HepG2 (cell line): Measurements from ENCODE around the gene TDRD9. TPM values are rescaled to one million over a fixed set of nuclear protein-coding genes. Genes with fewer than 3 reads are reported as not detected.

Source experiments
- ATAC-seq: fragments of 200-7000 bp; cut with Tn5 transposase; 3 replicates; pipeline ENCODE4 v1.9.1; 2020; ENCODE audit warnings: mild to moderate bottlenecking, moderate library complexity
- BruUV-seq: library from RNA; stranded (reverse); fragments of 400-500 nt; replicated peaks from 2 replicates; lab custom pipeline; 2021; lab: Mats Ljungman, UMichigan
- CTCF ChIA-PET: fragments of 300-600 bp; formaldehyde crosslinking; extraction: SDS; loops from one replicate; lab custom pipeline; 2021; ENCODE audit warnings: low total read pairs, inconsistent platforms, low intra/inter-chr PET ratio; lab: Yijun Ruan, JAX
- POLR2A ChIA-PET: fragments of 350-600 bp; sonication (Branson Sonifier 250); formaldehyde crosslinking; loops from one replicate; lab custom pipeline; 2020; ENCODE audit warnings: antibody characterized with exemption, inconsistent platforms; lab: Yijun Ruan, JAX
- DNase-seq: peaks from one replicate; pipeline ENCODE4 v3.0.0-alpha.2; 2015; ENCODE audit warnings: low spot score
- FAIRE-seq: peaks from 3 replicates; lab custom pipeline; 2011; peaks lifted over from hg19 to GRCh38; lab: Jason Lieb, UNC
- H2AFZ ChIP-seq: one replicate; pipeline ENCODE4 v1.6.1; 2011; ENCODE audit warnings: low read length, inconsistent platforms
- H3K27ac ChIP-seq: fragments of 300-600 bp; 3 replicates; pipeline ENCODE4 v1.8.0; 2011; ENCODE audit warnings: mixed run types, mild to moderate bottlenecking, mixed read lengths, low read length, inconsistent platforms; ENCODE audit not compliant: insufficient read depth; ENCODE audit errors: extremely low read length
- H3K27me3 ChIP-seq, 2 experiments: fragments of 200-600 bp in 1 of 2; 2 replicates in 1 of 2; 3 replicates in 1 of 2; pipeline versions ENCODE4 v1.6.0 to v1.8.0; 2011; ENCODE audit warnings: low read length in 2 of 2, mild to moderate bottlenecking in 2 of 2, moderate library complexity in 2 of 2, inconsistent platforms in 1 of 2; ENCODE audit not compliant: insufficient read depth in 2 of 2, control insufficient read depth in 1 of 2
- H3K36me3 ChIP-seq, 2 experiments: fragments of 200-600 bp in 1 of 2; replicated peaks in 1 of 2; 2 replicates in 1 of 2; 3 replicates in 1 of 2; pipeline versions ENCODE4 v1.5.1 to v1.8.0; 2011; ENCODE audit warnings: low read length in 2 of 2, inconsistent platforms in 1 of 2; ENCODE audit not compliant: insufficient read depth in 2 of 2, control insufficient read depth in 1 of 2
- H3K4me1 ChIP-seq: 2 replicates; pipeline ENCODE4 v1.5.1; 2012; ENCODE audit warnings: low read length, inconsistent platforms; ENCODE audit not compliant: insufficient read depth
- H3K4me2 ChIP-seq: 2 replicates; pipeline ENCODE4 v1.6.0; 2011; ENCODE audit warnings: low read depth, low read length, inconsistent platforms
- H3K4me3 ChIP-seq, 3 experiments: fragments of 200-600 bp in 1 of 3; sonication (generic), shearing (Covaris generic) in 1 of 3; replicated peaks in 1 of 3; 2 replicates each; pipeline ENCODE4 v1.5.1; 2011 to 2016; ENCODE audit warnings: low read length in 3 of 3, inconsistent platforms in 2 of 3, low read depth in 2 of 3, mild to moderate bottlenecking in 2 of 3, control low read depth in 1 of 3, mixed read lengths in 1 of 3; ENCODE audit not compliant: insufficient read depth in 1 of 3
- H3K79me2 ChIP-seq: one replicate; pipeline ENCODE4 v1.6.1; 2011; ENCODE audit warnings: low read length, inconsistent platforms; ENCODE audit not compliant: insufficient read depth
- H3K9ac ChIP-seq: 2 replicates; pipeline ENCODE4 v1.6.0; 2011; ENCODE audit warnings: mild to moderate bottlenecking, low read depth, low read length, inconsistent platforms; ENCODE audit not compliant: insufficient read depth
- H3K9me3 ChIP-seq: 2 replicates; pipeline ENCODE4 v1.5.1; 2012; ENCODE audit warnings: mild to moderate bottlenecking, low read length
- H4K20me1 ChIP-seq: 2 replicates; pipeline ENCODE4 v1.6.0; 2011; ENCODE audit warnings: inconsistent platforms, mild to moderate bottlenecking, low read length, moderate library complexity; ENCODE audit not compliant: insufficient read depth
- ATF7 ChIP-seq, 2 experiments: fragments of 450-650 bp in 1 of 2; sonication (generic) in 1 of 2; formaldehyde crosslinking in 1 of 2; IDR thresholded peaks; 2 replicates each; pipeline versions ENCODE4 v1.4.0 to v1.6.1; 2016 to 2020; ENCODE audit warnings: antibody characterized with exemption in 1 of 2, mild to moderate bottlenecking in 1 of 2, missing genetic modification reagents in 1 of 2
- DMAP1 ChIP-seq: IDR thresholded peaks from 2 replicates; pipeline ENCODE4 v1.6.1; 2016
- GFI1 ChIP-seq: sonication (generic); formaldehyde crosslinking; IDR thresholded peaks from 2 replicates; pipeline ENCODE4 v1.5.0; 2020; ENCODE audit warnings: missing genetic modification reagents, mild to moderate bottlenecking, borderline replicate concordance
- MAFF ChIP-seq: IDR thresholded peaks from 2 replicates; pipeline ENCODE4 v1.6.1; 2011; ENCODE audit warnings: low read depth, low read length, improper control_type of control experiment
- MAFK ChIP-seq, 2 experiments: IDR thresholded peaks in 1 of 2; conservative IDR thresholded peaks in 1 of 2; 2 replicates each; pipeline ENCODE4 v1.6.1; 2011; ENCODE audit warnings: improper control_type of control experiment in 2 of 2, low read length in 2 of 2
- NRL ChIP-seq: sonication (generic); formaldehyde crosslinking; IDR thresholded peaks from 2 replicates; pipeline ENCODE4 v1.5.0; 2020; ENCODE audit warnings: missing genetic modification reagents, mild to moderate bottlenecking, moderate library complexity, borderline replicate concordance
- ZFAT ChIP-seq: sonication (generic); formaldehyde crosslinking; conservative IDR thresholded peaks from 2 replicates; pipeline ENCODE4 v1.8.1; 2023; ENCODE audit warnings: missing genetic modification reagents, inconsistent platforms
- ZNF501 ChIP-seq: sonication (generic); formaldehyde crosslinking; IDR thresholded peaks from 2 replicates; pipeline ENCODE4 v1.5.1; 2020; ENCODE audit warnings: mild to moderate bottlenecking, moderate library complexity, missing genetic modification reagents
- WGBS: methylation state at CpG from one replicate; pipeline ENCODE4 v1.1.6; 2017; ENCODE audit warnings: low lambda C conversion rate; 5-methylcytosine and 5-hydroxymethylcytosine counted together
- in situ Hi-C: cut with HindIII; loops from 2 replicates; pipeline ENCODE4 v1.10.0; 2017; ENCODE audit warnings: low pct_unique_long_range_greater_than_20kb; ENCODE audit not compliant: extremely low pct_ligation_motif_present
- intact Hi-C: fragments of 100-400 bp; cut with micrococcal nuclease; formaldehyde crosslinking; loops from one replicate; pipeline ENCODE4 v1.10.0; 2022; ENCODE audit not compliant: unreplicated experiment
- polyA plus RNA-seq, 8 experiments: library from polyadenylated mRNA; depleted of rRNA in 3 of 8; stranded (reverse) in 7 of 8; unstranded in 1 of 8; fragments of >200 nt; fragmentation: Illumina TruSeq in 4 of 8; extraction: Trizol in 4 of 8; gene quantifications; 2 replicates each; pipeline versions ENCODE4 v1.2.1 to v1.2.3, GENCODE V29; 2011 to 2016; ENCODE audit warnings: low read depth in 4 of 8, missing spikeins in 1 of 8, mixed read lengths in 1 of 8; ENCODE audit not compliant: insufficient read depth in 1 of 8
- total RNA-seq, 5 experiments: library from RNA; depleted of rRNA; stranded (reverse); fragments of >200 nt; fragmentation: Illumina TruSeq; extraction: Trizol; gene quantifications; 2 replicates each; pipeline ENCODE4 v1.2.3, GENCODE V29; 2016; ENCODE audit warnings: low read depth in 1 of 5
- TF ChIP-seq, protein P1 (sequence below): sonication (generic); formaldehyde crosslinking; conservative IDR thresholded peaks from 2 replicates; pipeline ENCODE4 v1.4.0; 2020; ENCODE audit warnings: mild to moderate bottlenecking, missing genetic modification reagents, moderate library complexity
- TF ChIP-seq, protein P2 (sequence below): sonication (generic); formaldehyde crosslinking; IDR thresholded peaks from 2 replicates; pipeline ENCODE4 v1.4.0; 2020; ENCODE audit warnings: missing genetic modification reagents

TDRD9 gene
- total and polyA plus RNA-seq, 2 of the 13 experiments (the other 11 are each of a cell fraction or from before 2014, with no cell fraction given): not detected

DNA sequence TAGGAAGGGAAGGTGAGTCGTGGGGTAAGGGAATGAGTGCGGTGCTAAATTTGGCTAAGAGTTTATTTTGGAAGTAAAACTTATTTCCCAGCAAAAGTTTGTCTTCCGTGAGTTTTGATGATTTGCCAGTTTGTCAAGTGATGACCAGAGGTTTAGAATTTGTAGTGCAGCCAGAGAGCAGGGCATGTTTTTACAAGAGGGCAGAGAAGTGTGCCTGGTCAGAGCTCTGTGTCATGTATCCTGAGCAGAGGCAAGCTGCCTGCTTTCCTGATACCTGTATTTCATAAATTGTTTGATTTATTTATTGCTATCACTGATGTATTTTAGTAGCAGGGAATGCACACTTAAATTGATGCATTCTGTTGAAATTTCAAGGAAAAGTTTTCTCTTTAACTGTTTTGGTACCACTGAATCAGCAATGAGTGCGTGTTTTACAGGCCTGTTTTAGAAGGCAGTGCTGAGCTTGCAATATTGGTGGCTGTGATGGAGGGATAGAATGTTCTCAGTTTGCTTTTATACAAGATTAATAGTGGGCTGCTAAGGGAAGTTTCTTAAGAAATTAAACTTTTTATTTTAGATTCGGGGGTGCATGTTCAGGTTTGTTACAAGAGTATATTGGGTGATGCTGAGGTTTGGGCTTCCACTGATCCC lies 33.8 kb downstream of the TDRD9 start:
- Histone ChIP-seq H4K20me1 (no peaks in the 10 kb centered on the region), H3K27me3 (peaks cover 1 to 5% of the 10 kb centered on the region in 2 experiments; a peak in 2 of 5 replicates), H2AFZ (no peak overlapping the region), H3K27ac (no peak overlapping the region), H3K4me1 (no peaks in the 10 kb centered on the region), H3K36me3 (no peaks in the 10 kb centered on the region), H3K9me3 (no peaks in the 10 kb centered on the region), H3K9ac (no peak overlapping the region), H3K4me3 (no peak overlapping the region)
- ChIA-PET CTCF (no interaction called here), POLR2A (no interaction called here)
- FAIRE-seq: no peak
- intact Hi-C loops: no loop called here
- no peak for ATAC-seq
- WGBS: 52% methylated on average over 5 of the region's 5 CpGs
- no TSS peak for BruUV-seq
- TF ChIP-seq MAFF: peak; percentile 71
- no peak for TF ChIP-seq ZFAT (CRISPR knock-in tag)
- peak; percentile 63 to 80 for TF ChIP-seq MAFK (conservative IDR thresholded peaks at IDR 0.05 in 1 of 2, IDR thresholded peaks at IDR 0.05 in 1 of 2; ENCODE audit: low read length in 2 of 2)
- TF ChIP-seq, all 625 proteins: peak for 2
- DNase-seq: no peak
- no peaks in the 10 kb centered on the region for H3K79me2 ChIP-seq
- H3K4me2 ChIP-seq: no peak overlapping the region
- in situ Hi-C loops: no loop called here

DNA sequence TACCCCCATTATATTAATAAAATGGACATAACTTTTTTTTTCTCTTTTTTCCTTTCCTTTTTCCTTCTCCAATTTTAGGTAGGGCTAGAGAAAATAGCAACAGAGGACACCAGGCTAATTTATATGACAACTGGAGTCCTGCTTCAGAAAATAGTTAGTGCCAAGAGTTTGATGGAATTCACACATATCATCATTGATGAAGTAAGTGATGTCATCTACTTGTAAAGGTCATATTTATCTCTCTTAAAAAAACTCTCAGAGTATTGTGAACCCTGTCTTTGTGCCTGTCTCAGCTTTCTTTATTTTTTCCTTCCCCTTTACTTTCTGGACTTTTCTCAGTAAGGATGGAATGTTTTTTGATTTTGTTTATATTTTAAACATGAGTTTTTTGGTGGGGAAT lies 38.4 kb downstream of the TDRD9 start:
- no peak for ATAC-seq
- Histone ChIP-seq H3K79me2 (no peaks in the 10 kb centered on the region), H3K27ac (no peak overlapping the region), H3K9ac (no peak overlapping the region), H2AFZ (no peak overlapping the region), H3K36me3 (no peaks in the 10 kb centered on the region), H3K4me1 (no peaks in the 10 kb centered on the region), H3K27me3 (peaks cover 0 to 5% of the 10 kb centered on the region in 2 experiments; a peak in 1 of 5 replicates), H4K20me1 (no peaks in the 10 kb centered on the region), H3K4me3 (no peak overlapping the region), H3K9me3 (no peaks in the 10 kb centered on the region), H3K4me2 (no peak overlapping the region)
- ChIA-PET CTCF (no interaction called here), POLR2A (no interaction called here)
- in situ Hi-C loops (no loop called here), intact Hi-C loops (no loop called here)
- TF ChIP-seq GFI1 (CRISPR knock-in tag) (no peak), DMAP1 (CRISPR knock-in tag) (no peak), ATF7 (IDR thresholded peaks at IDR 0.05) (peak; percentile 62), ATF7 (CRISPR knock-in tag; IDR thresholded peaks at IDR 0.05) (no peak), ZNF501 (no peak), NRL (CRISPR knock-in tag) (no peak)
- TF ChIP-seq, protein P1, sequence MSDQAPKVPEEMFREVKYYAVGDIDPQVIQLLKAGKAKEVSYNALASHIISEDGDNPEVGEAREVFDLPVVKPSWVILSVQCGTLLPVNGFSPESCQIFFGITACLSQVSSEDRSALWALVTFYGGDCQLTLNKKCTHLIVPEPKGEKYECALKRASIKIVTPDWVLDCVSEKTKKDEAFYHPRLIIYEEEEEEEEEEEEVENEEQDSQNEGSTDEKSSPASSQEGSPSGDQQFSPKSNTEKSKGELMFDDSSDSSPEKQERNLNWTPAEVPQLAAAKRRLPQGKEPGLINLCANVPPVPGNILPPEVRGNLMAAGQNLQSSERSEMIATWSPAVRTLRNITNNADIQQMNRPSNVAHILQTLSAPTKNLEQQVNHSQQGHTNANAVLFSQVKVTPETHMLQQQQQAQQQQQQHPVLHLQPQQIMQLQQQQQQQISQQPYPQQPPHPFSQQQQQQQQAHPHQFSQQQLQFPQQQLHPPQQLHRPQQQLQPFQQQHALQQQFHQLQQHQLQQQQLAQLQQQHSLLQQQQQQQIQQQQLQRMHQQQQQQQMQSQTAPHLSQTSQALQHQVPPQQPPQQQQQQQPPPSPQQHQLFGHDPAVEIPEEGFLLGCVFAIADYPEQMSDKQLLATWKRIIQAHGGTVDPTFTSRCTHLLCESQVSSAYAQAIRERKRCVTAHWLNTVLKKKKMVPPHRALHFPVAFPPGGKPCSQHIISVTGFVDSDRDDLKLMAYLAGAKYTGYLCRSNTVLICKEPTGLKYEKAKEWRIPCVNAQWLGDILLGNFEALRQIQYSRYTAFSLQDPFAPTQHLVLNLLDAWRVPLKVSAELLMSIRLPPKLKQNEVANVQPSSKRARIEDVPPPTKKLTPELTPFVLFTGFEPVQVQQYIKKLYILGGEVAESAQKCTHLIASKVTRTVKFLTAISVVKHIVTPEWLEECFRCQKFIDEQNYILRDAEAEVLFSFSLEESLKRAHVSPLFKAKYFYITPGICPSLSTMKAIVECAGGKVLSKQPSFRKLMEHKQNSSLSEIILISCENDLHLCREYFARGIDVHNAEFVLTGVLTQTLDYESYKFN: no peak
- TF ChIP-seq, protein P2, sequence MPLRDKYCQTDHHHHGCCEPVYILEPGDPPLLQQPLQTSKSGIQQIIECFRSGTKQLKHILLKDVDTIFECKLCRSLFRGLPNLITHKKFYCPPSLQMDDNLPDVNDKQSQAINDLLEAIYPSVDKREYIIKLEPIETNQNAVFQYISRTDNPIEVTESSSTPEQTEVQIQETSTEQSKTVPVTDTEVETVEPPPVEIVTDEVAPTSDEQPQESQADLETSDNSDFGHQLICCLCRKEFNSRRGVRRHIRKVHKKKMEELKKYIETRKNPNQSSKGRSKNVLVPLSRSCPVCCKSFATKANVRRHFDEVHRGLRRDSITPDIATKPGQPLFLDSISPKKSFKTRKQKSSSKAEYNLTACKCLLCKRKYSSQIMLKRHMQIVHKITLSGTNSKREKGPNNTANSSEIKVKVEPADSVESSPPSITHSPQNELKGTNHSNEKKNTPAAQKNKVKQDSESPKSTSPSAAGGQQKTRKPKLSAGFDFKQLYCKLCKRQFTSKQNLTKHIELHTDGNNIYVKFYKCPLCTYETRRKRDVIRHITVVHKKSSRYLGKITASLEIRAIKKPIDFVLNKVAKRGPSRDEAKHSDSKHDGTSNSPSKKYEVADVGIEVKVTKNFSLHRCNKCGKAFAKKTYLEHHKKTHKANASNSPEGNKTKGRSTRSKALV (CRISPR knock-in tag): no peak
- FAIRE-seq: no peak
- BruUV-seq: no TSS peak
- no peak for DNase-seq
